HG02970 (cell line): Measurements from ENCODE around the gene TRPC5OS.

ENCODE experiments used
- ATAC-seq: cut with Tn5 transposase; IDR thresholded peaks from one replicate; pipeline ENCODE4 v1.9.1; 2021; ENCODE audit warnings: mild to moderate bottlenecking, moderate library complexity, moderate number of reproducible peaks; ENCODE audit not compliant: unreplicated experiment, low FRiP score

TRPC5OS gene

GRCh38 chrX:111875881-111876280 is at the start of gene TRPC5OS:
TRPC5OS (plus strand) TSS chrX:111876181; CDS start chrX:111901850, 25,669 bp downstream.
- no peak for ATAC-seq

GRCh38 chrX:111829345-111829744 is 46.6 kb upstream of the TRPC5OS start:
- no peak for ATAC-seq

- ATAC-seq, result no peak
Observed at GRCh38 chrX:111830571-111830970, 45.4 kb upstream of the TRPC5OS start.

GRCh38 chrX:111831343-111831742 is 44.6 kb upstream of the TRPC5OS start:
- no peak for ATAC-seq

- ATAC-seq, result no peak
Observed at GRCh38 chrX:111837197-111837596, 38.8 kb upstream of the TRPC5OS start.

- ATAC-seq, result no peak
Observed at GRCh38 chrX:111847491-111848133, 28.4 kb upstream of the TRPC5OS start.

GRCh38 chrX:111848541-111848940 is 27.4 kb upstream of the TRPC5OS start:
- ATAC-seq, result no peak

GRCh38 chrX:111850975-111851374 is 25.0 kb upstream of the TRPC5OS start:
- ATAC-seq, result no peak

GRCh38 chrX:111854556-111855490 is 21.2 kb upstream of the TRPC5OS start:
- ATAC-seq, result no peak

GRCh38 chrX:111857534-111858060 is 18.4 kb upstream of the TRPC5OS start:
- ATAC-seq, result no peak

GRCh38 chrX:111861605-111862004 is 14.4 kb upstream of the TRPC5OS start:
- no peak for ATAC-seq

- no peak for ATAC-seq
Observed at GRCh38 chrX:111867236-111867635, 8.7 kb upstream of the TRPC5OS start.

- peak; percentile 21 for ATAC-seq
Observed at GRCh38 chrX:111868726-111869638, 7.0 kb upstream of the TRPC5OS start.

- peak; percentile 81 for ATAC-seq
Observed at GRCh38 chrX:111869639-111870034, 6.3 kb upstream of the TRPC5OS start.

- ATAC-seq, result no peak
Observed at GRCh38 chrX:111874241-111874640, 1.7 kb upstream of the TRPC5OS start.

- ATAC-seq, result no peak
Observed at GRCh38 chrX:111876646-111877045, 665 bp downstream of the TRPC5OS start.

GRCh38 chrX:111877681-111878080 is 1.7 kb downstream of the TRPC5OS start:
- ATAC-seq, result no peak

- no peak for ATAC-seq
Observed at GRCh38 chrX:111880735-111881134, 4.8 kb downstream of the TRPC5OS start.

GRCh38 chrX:111881715-111882114 is 5.7 kb downstream of the TRPC5OS start:
- no peak for ATAC-seq

GRCh38 chrX:111886678-111887077 is 10.7 kb downstream of the TRPC5OS start:
- ATAC-seq, result no peak
